Natural killer cell (primary cell): ENCODE measurements around the gene SORCS2. TPM values are rescaled to one million over a fixed set of nuclear protein-coding genes. Genes with fewer than 3 reads are reported as not detected.

Experiments used
- ATAC-seq, 3 donors: fragments of 150-1000 bp in 2 of 3; fragments of 200-7000 bp in 1 of 3; cut with Tn5 transposase; 1 replicate in 1 of 3; 2 replicates in 2 of 3; pipeline ENCODE4 v1.10.0; 2021; ENCODE audit warnings: mild to moderate bottlenecking in 2 of 3, moderate library complexity in 2 of 3
- DNase-seq, 2 donors: peaks; one replicate each; pipeline versions ENCODE4 v3.0.0 to v3.0.0-alpha.2; 2013 to 2021; ENCODE audit warnings: mixed read lengths in 1 of 2
- H3K27ac ChIP-seq: one replicate; pipeline ENCODE4 v1.5.1; 2013; ENCODE audit warnings: mild to moderate bottlenecking, low read length
- H3K27me3 ChIP-seq: one replicate; pipeline ENCODE4 v1.6.1; 2013; ENCODE audit warnings: low read length; ENCODE audit not compliant: control insufficient read depth, insufficient read depth
- H3K36me3 ChIP-seq: one replicate; pipeline ENCODE4 v1.6.1; 2013; ENCODE audit warnings: low read length; ENCODE audit not compliant: control insufficient read depth, insufficient read depth
- H3K4me1 ChIP-seq: one replicate; pipeline ENCODE4 v1.6.1; 2013; ENCODE audit warnings: low read length; ENCODE audit not compliant: control insufficient read depth, insufficient read depth
- H3K4me3 ChIP-seq: one replicate; pipeline ENCODE4 v1.5.1; 2013; ENCODE audit warnings: low read length
- H3K9me3 ChIP-seq: one replicate; pipeline ENCODE4 v1.6.1; 2013; ENCODE audit warnings: low read length; ENCODE audit not compliant: control insufficient read depth, insufficient read depth
- H3K27ac Mint-ChIP-seq, 2 donors: one replicate each; pipeline ENCODE4 v1.8.0; 2022; ENCODE audit warnings: mild to moderate bottlenecking in 2 of 2, mixed read lengths in 2 of 2, moderate library complexity in 1 of 2
- H3K27me3 Mint-ChIP-seq, 2 donors: one replicate each; pipeline ENCODE4 v1.8.0; 2022; ENCODE audit warnings: low read depth in 2 of 2, mixed read lengths in 2 of 2
- H3K36me3 Mint-ChIP-seq: one replicate; pipeline ENCODE4 v1.8.0; 2022; ENCODE audit warnings: mixed read lengths
- H3K4me1 Mint-ChIP-seq, 2 donors: one replicate each; pipeline ENCODE4 v1.8.0; 2022; ENCODE audit warnings: mixed read lengths in 2 of 2
- H3K4me3 Mint-ChIP-seq: one replicate; pipeline ENCODE4 v1.8.0; 2022; ENCODE audit warnings: mild to moderate bottlenecking, moderate library complexity, mixed read lengths
- H3K9me3 Mint-ChIP-seq, 2 donors: one replicate each; pipeline ENCODE4 v1.8.0; 2022; ENCODE audit warnings: mixed read lengths in 2 of 2
- WGBS: methylation state at CpG from one replicate; pipeline ENCODE4 v1.1.7; 2013; ENCODE audit warnings: missing lambda C conversion rate; ENCODE audit not compliant: insufficient coverage; 5-methylcytosine and 5-hydroxymethylcytosine counted together
- intact Hi-C: fragments of 100-400 bp; cut with micrococcal nuclease; formaldehyde crosslinking; loops from one replicate; pipeline ENCODE4 v1.14.2; 2022
- total RNA-seq, 4 donors: library from RNA; stranded (reverse); fragments of 120-200 nt in 1 of 4; gene quantifications; one replicate each; pipeline versions ENCODE4 v1.2.3 to v1.2.4, GENCODE V29; 2013 to 2022
- TF ChIP-seq, protein P1 (sequence below): fragments of 200-600 bp; IDR thresholded peaks from one replicate; pipeline ENCODE4 v1.8.0; 2022; ENCODE audit warnings: antibody characterized with exemption

SORCS2 gene
- total RNA-seq, 3 donors from 2014 or later (not counting 1 experiment from before 2014, with no cell fraction given) = 1.2 to 2.5 (median 1.4) TPM

DNA sequence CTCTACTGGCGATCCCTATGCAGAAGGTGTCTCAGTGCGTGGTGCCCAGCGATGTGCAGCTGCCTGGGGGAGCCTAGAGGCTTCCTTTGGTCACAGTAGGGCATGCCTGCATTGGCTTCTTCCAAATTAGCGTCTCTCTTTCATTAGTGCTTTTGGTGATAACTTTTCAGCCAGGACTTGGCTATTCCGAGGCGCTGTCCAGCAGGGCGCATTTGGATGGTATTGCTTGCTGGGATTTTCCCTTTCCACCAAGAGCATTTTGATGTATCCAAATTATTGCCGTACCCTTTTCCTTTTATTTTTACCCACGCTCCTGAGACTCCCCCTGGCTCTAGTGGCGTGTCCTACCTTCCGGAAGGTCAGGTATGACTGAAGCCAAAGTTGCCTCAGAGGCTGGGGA, 101.4 kb downstream of the SORCS2 start:
- H3K27me3 ChIP-seq = no peaks in the 10 kb centered on the region
- DNase-seq (no peak), ATAC-seq (no peak)
- no peaks in the 10 kb centered on the region for H3K9me3 Mint-ChIP-seq
- TF ChIP-seq, protein P1, sequence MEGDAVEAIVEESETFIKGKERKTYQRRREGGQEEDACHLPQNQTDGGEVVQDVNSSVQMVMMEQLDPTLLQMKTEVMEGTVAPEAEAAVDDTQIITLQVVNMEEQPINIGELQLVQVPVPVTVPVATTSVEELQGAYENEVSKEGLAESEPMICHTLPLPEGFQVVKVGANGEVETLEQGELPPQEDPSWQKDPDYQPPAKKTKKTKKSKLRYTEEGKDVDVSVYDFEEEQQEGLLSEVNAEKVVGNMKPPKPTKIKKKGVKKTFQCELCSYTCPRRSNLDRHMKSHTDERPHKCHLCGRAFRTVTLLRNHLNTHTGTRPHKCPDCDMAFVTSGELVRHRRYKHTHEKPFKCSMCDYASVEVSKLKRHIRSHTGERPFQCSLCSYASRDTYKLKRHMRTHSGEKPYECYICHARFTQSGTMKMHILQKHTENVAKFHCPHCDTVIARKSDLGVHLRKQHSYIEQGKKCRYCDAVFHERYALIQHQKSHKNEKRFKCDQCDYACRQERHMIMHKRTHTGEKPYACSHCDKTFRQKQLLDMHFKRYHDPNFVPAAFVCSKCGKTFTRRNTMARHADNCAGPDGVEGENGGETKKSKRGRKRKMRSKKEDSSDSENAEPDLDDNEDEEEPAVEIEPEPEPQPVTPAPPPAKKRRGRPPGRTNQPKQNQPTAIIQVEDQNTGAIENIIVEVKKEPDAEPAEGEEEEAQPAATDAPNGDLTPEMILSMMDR = no peak
- no peak overlapping the region for H3K27ac ChIP-seq
- H3K36me3 ChIP-seq = no peaks in the 10 kb centered on the region
- H3K4me3 ChIP-seq = no peak overlapping the region
- intact Hi-C loops = no loop called here
- no peaks in the 10 kb centered on the region for H3K4me1 ChIP-seq
- 88% methylated on average over 11 of the region's 11 CpGs for WGBS
- peaks cover 8 to 9% of the 10 kb centered on the region in 2 donors for H3K27me3 Mint-ChIP-seq
- H3K4me1 Mint-ChIP-seq = no peaks in the 10 kb centered on the region
- no peaks in the 10 kb centered on the region for H3K9me3 ChIP-seq
- H3K4me3 Mint-ChIP-seq = no peak overlapping the region
- H3K27ac Mint-ChIP-seq = no peak overlapping the region
- no peaks in the 10 kb centered on the region for H3K36me3 Mint-ChIP-seq

DNA sequence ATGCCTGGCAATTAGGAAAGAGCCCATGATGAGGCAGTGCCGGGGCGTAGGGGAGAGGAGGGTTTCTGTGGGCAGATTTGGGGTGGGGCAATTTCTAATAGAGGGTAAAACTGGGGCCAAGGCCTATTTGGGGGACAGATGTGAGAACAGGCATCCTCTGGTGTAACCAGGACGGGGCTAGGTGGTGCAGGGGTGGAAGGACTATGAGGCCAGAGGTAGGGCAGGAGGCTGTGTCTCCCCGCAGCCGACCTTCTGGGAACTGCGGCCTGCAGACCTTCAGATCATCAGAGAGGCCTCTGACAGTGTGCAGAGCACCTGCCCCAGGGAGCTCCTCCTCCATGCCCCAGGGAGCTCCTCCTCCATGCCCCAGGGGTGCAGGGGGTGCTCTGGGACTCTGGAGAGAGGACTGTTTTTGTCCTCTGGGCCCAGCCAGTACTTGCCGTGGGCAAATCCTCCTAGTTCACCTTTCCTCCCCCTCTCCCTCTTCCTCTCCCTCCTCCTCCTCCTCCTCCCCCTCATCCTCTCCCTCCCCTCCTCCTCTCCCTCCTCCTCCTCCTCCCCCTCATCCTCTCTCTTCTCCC, 101.9 kb downstream of the SORCS2 start:
- Mint-ChIP-seq H3K9me3 (no peaks in the 10 kb centered on the region), H3K36me3 (no peaks in the 10 kb centered on the region), H3K27ac (no peak overlapping the region), H3K4me1 (peaks cover 0 to 1% of the 10 kb centered on the region in 2 donors), H3K4me3 (no peak overlapping the region), H3K27me3 (peaks cover 4 to 6% of the 10 kb centered on the region in 2 donors)
- no peaks in the 10 kb centered on the region for H3K36me3 ChIP-seq
- H3K27ac ChIP-seq = no peak overlapping the region
- H3K4me1 ChIP-seq = no peaks in the 10 kb centered on the region
- 80% methylated on average over 7 of the region's 7 CpGs for WGBS
- no peak for ATAC-seq
- H3K9me3 ChIP-seq = no peaks in the 10 kb centered on the region
- intact Hi-C loops = no loop called here
- no peaks in the 10 kb centered on the region for H3K27me3 ChIP-seq
- TF ChIP-seq, protein P1 = no peak
- no peak for DNase-seq
- no peak overlapping the region for H3K4me3 ChIP-seq

DNA sequence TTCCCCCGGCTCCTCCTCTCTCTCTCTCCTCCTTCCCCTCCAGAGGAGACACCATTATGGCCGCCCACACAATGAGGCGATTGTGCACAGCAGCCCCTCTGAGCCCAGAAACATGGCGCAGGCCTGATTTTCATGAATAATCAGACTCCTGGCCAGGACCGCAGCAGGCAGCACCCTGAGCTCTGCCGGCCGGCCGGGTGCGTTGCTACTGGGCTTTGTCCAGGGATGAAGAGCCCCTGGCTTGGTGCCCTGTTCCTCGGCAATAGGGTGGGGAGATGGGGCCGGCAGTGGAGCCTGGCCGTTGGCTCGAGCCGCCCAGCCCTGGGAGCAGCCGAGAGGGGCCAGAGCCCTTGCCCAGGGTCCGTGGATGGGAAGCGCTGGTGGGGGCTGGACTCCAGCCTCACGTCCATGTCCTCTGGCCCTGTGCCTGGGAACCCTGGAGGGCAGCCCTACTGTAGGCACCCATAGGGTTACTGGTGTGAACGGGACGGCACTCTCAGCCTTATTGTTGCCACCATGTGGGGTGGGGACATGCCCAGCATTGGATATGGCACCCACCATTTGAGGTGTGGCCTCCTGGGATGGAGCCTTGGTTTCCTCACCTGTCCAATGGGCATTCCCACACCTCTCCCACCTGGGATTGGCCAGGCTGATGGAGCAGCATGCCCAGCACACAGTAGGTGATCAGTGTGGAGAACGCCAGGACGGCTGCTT, 103.0 kb downstream of the SORCS2 start:
- Histone ChIP-seq H3K27me3 (no peaks in the 10 kb centered on the region), H3K36me3 (no peaks in the 10 kb centered on the region), H3K27ac (no peak overlapping the region), H3K9me3 (no peaks in the 10 kb centered on the region), H3K4me3 (no peak overlapping the region), H3K4me1 (no peaks in the 10 kb centered on the region)
- WGBS = 87% methylated on average over 22 of the region's 22 CpGs
- H3K9me3 Mint-ChIP-seq = no peaks in the 10 kb centered on the region
- no peak overlapping the region for H3K4me3 Mint-ChIP-seq
- no peak for DNase-seq
- peaks cover 6 to 7% of the 10 kb centered on the region in 2 donors for H3K27me3 Mint-ChIP-seq
- intact Hi-C loops = no loop called here
- peaks cover 0 to 7% of the 10 kb centered on the region in 2 donors for H3K4me1 Mint-ChIP-seq
- no peaks in the 10 kb centered on the region for H3K36me3 Mint-ChIP-seq
- ATAC-seq = no peak
- TF ChIP-seq, protein P1 = no peak
- H3K27ac Mint-ChIP-seq = no peak overlapping the region
